Progenitor cell of endocrine pancreas (in vitro differentiated cells): Measurements from ENCODE around the gene RSRC1. TPM values are rescaled to one million over a fixed set of nuclear protein-coding genes. Genes with fewer than 3 reads are reported as not detected.

ENCODE experiments used
- DNase-seq: peaks from one replicate; pipeline ENCODE4 v3.0.0; 2021; ENCODE audit warnings: low spot score; ENCODE audit not compliant: unreplicated experiment
- H3K27ac Mint-ChIP-seq: 2 replicates; pipeline ENCODE4 v1.8.0; 2021; ENCODE audit warnings: mild to moderate bottlenecking, moderate library complexity, mixed read lengths
- H3K27me3 Mint-ChIP-seq: 2 replicates; pipeline ENCODE4 v1.8.0; 2021; ENCODE audit warnings: mixed read lengths
- H3K36me3 Mint-ChIP-seq: 2 replicates; pipeline ENCODE4 v1.8.0; 2022; ENCODE audit warnings: mixed read lengths; ENCODE audit not compliant: insufficient read depth
- H3K4me1 Mint-ChIP-seq: 2 replicates; pipeline ENCODE4 v1.8.0; 2021; ENCODE audit warnings: low read depth, mixed read lengths
- H3K4me3 Mint-ChIP-seq: 2 replicates; pipeline ENCODE4 v1.8.0; 2021; ENCODE audit warnings: low read depth, mild to moderate bottlenecking, moderate library complexity, mixed read lengths
- H3K9me3 Mint-ChIP-seq: 2 replicates; pipeline ENCODE4 v1.8.0; 2021; ENCODE audit warnings: low read depth, mixed read lengths
- total RNA-seq: library from RNA; stranded (reverse); gene quantifications from 2 replicates; pipeline ENCODE4 v1.2.1, GENCODE V29; 2021
- TF ChIP-seq, protein P1 (sequence below): fragments of 200-600 bp; sonication (generic); IDR thresholded peaks from one replicate; pipeline ENCODE4 v1.5.0; 2021; ENCODE audit warnings: antibody characterized with exemption, mild to moderate bottlenecking; ENCODE audit not compliant: unreplicated experiment

RSRC1 gene
- total RNA-seq, 1 donor from 2014 or later = 50.6 TPM

DNA sequence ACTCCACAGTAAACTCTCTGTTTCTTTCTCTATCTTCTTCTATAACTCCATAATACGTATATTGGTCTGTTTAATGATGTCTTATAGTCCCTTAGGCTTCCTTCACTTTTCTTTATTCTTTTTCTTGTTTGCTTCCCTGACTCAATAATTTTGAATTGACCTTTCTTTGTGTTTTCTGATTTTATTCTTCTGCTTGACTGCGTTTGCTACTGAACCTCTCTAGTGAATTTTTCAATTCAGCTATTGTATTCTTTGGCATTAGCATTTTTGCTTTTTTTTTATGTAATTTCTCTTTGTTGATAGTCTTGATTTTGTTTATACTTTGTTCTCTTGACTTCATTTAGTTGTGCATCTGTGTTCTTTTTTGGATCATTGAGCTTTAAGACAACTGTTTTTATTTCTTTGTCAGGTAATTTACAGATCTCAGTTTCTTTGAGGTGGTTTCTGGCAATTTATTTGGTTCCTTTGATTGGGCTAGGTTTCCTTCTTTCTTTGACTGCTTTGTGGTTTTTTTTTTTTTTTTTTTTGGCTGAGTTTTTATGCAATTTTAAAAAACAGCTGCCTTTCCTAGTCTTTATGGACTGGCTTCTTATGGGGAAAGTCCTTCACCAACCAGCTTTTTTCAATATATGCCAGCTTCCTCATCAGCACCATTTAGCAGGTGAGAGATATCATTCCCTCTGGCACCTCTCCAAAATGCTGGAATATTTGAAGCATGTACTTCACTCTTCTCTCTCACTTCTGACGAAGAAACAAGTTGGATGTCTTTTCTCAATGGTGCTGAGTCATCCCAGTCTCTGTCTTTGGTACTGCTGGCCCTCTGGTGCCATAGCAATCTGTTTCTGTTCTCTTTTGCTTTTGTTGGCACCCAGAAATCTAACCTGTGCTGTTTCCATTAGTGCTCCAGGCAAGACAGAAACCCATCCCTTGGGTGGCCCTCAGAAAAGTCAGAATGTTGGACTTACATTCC, 17.6 kb downstream of the RSRC1 start:
- Mint-ChIP-seq H3K27ac (no peak overlapping the region), H3K4me3 (no peak overlapping the region), H3K36me3 (peaks cover 55% of the 10 kb centered on the region), H3K27me3 (no peaks in the 10 kb centered on the region), H3K4me1 (no peaks in the 10 kb centered on the region), H3K9me3 (peaks cover 6% of the 10 kb centered on the region)
- DNase-seq = no peak
- TF ChIP-seq, protein P1, sequence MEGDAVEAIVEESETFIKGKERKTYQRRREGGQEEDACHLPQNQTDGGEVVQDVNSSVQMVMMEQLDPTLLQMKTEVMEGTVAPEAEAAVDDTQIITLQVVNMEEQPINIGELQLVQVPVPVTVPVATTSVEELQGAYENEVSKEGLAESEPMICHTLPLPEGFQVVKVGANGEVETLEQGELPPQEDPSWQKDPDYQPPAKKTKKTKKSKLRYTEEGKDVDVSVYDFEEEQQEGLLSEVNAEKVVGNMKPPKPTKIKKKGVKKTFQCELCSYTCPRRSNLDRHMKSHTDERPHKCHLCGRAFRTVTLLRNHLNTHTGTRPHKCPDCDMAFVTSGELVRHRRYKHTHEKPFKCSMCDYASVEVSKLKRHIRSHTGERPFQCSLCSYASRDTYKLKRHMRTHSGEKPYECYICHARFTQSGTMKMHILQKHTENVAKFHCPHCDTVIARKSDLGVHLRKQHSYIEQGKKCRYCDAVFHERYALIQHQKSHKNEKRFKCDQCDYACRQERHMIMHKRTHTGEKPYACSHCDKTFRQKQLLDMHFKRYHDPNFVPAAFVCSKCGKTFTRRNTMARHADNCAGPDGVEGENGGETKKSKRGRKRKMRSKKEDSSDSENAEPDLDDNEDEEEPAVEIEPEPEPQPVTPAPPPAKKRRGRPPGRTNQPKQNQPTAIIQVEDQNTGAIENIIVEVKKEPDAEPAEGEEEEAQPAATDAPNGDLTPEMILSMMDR = no peak

DNA sequence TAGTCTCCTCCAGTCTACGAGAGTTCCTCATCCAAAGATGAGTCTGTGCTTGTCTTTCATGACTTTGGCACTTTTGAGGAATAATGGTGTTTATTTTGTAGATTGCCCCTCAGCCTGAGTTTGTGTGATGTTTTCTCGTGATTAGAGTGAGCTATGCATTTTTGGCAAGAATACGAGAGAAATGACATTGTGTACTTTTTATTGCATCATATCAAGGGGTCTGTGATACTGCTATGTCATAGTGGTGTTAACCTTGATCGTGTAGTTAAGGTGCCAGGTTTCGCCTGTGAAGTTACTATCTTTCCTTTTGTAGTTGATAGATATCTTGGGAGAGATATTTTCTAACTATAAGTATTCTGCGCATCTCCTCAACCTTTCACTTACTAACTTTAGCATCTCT, 18.9 kb downstream of the RSRC1 start:
- H3K9me3 Mint-ChIP-seq = peaks cover 6% of the 10 kb centered on the region
- H3K27me3 Mint-ChIP-seq = no peaks in the 10 kb centered on the region
- no peaks in the 10 kb centered on the region for H3K4me1 Mint-ChIP-seq
- no peak for DNase-seq
- TF ChIP-seq, protein P1 = no peak
- H3K27ac Mint-ChIP-seq = no peak overlapping the region
- peaks cover 46% of the 10 kb centered on the region for H3K36me3 Mint-ChIP-seq
- no peak overlapping the region for H3K4me3 Mint-ChIP-seq

DNA sequence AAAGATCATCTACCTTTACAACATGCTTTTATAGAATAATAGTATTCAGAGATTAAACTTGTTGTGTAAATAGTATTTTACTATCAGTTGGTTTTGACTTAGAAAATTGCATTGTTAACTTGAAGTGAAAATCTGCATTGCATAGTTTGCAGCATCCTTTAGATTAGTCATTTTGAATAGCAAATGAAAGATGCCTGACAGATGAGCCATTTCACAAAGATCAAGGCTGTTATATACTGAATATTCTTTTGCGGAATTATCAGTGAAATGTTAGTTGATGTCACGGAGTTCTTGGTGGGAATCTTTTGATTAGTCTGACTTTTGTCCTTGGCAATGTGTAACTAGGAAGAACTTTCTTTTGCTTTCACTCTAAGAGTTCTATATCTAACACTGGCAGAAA, 24.5 kb downstream of the RSRC1 start:
- Mint-ChIP-seq H3K27ac (no peak overlapping the region), H3K27me3 (no peaks in the 10 kb centered on the region), H3K36me3 (peaks cover 13% of the 10 kb centered on the region), H3K9me3 (no peaks in the 10 kb centered on the region), H3K4me1 (no peaks in the 10 kb centered on the region), H3K4me3 (no peak overlapping the region)
- TF ChIP-seq, protein P1 = no peak
- no peak for DNase-seq

DNA sequence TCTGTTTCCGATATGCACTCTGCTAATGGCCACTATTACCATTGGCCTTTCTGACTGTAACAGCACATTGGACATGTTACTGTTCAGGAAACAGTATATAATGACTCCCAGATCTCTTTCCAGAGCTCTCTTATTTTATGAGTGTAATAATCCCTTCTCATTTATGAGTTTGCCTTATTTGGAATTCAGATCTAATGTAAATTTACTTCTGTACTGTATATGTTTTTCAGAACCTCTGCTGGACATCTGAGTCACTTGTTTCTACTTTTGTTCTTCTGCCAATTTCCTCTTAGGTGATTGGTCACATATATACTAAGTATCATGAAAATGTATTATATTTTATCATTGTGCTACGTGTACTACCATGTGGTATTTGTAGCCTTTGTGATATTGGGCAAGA, 30.5 kb downstream of the RSRC1 start:
- Mint-ChIP-seq H3K9me3 (no peaks in the 10 kb centered on the region), H3K4me1 (no peaks in the 10 kb centered on the region), H3K27ac (no peak overlapping the region), H3K36me3 (peaks cover 18% of the 10 kb centered on the region), H3K4me3 (no peak overlapping the region), H3K27me3 (no peaks in the 10 kb centered on the region)
- TF ChIP-seq, protein P1 = no peak
- DNase-seq = no peak

DNA sequence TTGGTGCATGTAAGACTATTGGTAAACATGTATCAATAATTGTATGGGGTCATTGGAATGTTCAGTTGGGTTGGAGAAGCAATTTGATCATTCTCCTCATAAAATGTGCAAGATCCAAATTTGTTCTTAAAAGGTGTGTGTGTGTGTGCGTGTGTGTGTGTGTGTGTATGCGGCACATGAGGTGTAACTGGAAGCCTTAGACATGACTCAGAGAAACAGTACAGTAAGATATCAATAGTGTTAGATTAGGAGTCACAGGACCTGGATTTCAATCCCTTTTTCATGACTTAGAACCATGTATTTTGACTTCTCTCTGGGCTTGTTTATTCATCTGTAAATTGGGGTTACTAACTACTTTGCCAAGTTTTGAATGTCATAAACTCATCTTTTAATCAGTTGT, 38.3 kb downstream of the RSRC1 start:
- no peaks in the 10 kb centered on the region for H3K27me3 Mint-ChIP-seq
- H3K36me3 Mint-ChIP-seq = peaks cover 14% of the 10 kb centered on the region
- no peaks in the 10 kb centered on the region for H3K4me1 Mint-ChIP-seq
- TF ChIP-seq, protein P1 = no peak
- no peak overlapping the region for H3K4me3 Mint-ChIP-seq
- DNase-seq = no peak
- no peak overlapping the region for H3K27ac Mint-ChIP-seq
- H3K9me3 Mint-ChIP-seq = no peaks in the 10 kb centered on the region
